Hepatocyte (in vitro differentiated cells): Measurements from ENCODE around the gene HMMR. TPM values are rescaled to one million over a fixed set of nuclear protein-coding genes. Genes with fewer than 3 reads are reported as not detected.

Experiments
- DNase-seq: peaks from one replicate; pipeline ENCODE4 v3.0.0-alpha.2; 2016; ENCODE audit warnings: low spot score
- H2AFZ ChIP-seq: fragments of 200-600 bp; sonication (generic); 2 replicates; pipeline ENCODE4 v1.6.0; 2016; ENCODE audit warnings: antibody characterized with exemption, mild to moderate bottlenecking
- H3K27ac ChIP-seq: fragments of 200-600 bp; sonication (generic); 2 replicates; pipeline ENCODE4 v1.5.1; 2016; ENCODE audit warnings: mild to moderate bottlenecking
- H3K27me3 ChIP-seq: fragments of 200-600 bp; sonication (generic); 2 replicates; pipeline ENCODE4 v1.6.1; 2016
- H3K36me3 ChIP-seq: fragments of 200-600 bp; sonication (generic); replicated peaks from 2 replicates; pipeline ENCODE4 v1.5.1; 2016; ENCODE audit warnings: low read depth; ENCODE audit not compliant: insufficient read depth
- H3K4me1 ChIP-seq: fragments of 200-600 bp; sonication (generic); 2 replicates; pipeline ENCODE4 v1.5.1; 2016; ENCODE audit warnings: mild to moderate bottlenecking, moderate library complexity; ENCODE audit not compliant: insufficient read depth
- H3K4me2 ChIP-seq: fragments of 200-600 bp; sonication (generic); 2 replicates; pipeline ENCODE4 v1.6.0; 2016
- H3K4me3 ChIP-seq: fragments of 200-600 bp; sonication (generic); 2 replicates; pipeline ENCODE4 v1.5.1; 2016; ENCODE audit warnings: mild to moderate bottlenecking
- H3K79me2 ChIP-seq: fragments of 200-600 bp; sonication (generic); 2 replicates; pipeline ENCODE4 v1.6.0; 2017; ENCODE audit warnings: mild to moderate bottlenecking
- H3K9me2 ChIP-seq: fragments of 200-600 bp; sonication (generic); replicated peaks from 2 replicates; pipeline ENCODE4 v1.6.0; 2017; ENCODE audit warnings: mild to moderate bottlenecking; ENCODE audit not compliant: insufficient read depth
- H3K9me3 ChIP-seq: fragments of 200-600 bp; sonication (generic); 2 replicates; pipeline ENCODE4 v1.5.1; 2016; ENCODE audit warnings: low read depth, mild to moderate bottlenecking
- H4K20me1 ChIP-seq: fragments of 200-600 bp; sonication (generic); 2 replicates; pipeline ENCODE4 v1.6.0; 2016; ENCODE audit warnings: mild to moderate bottlenecking; ENCODE audit not compliant: insufficient read depth, poor library complexity, severe bottlenecking
- CTCF ChIP-seq: fragments of 200-600 bp; sonication (generic); IDR thresholded peaks from 2 replicates; pipeline ENCODE4 v1.5.1; 2016; ENCODE audit warnings: antibody characterized with exemption, mild to moderate bottlenecking; ENCODE audit not compliant: poor library complexity
- EZH2 ChIP-seq: fragments of 200-600 bp; sonication (generic); IDR thresholded peaks from 2 replicates; pipeline ENCODE4 v1.6.1; 2016; ENCODE audit warnings: antibody characterized with exemption, mild to moderate bottlenecking, borderline replicate concordance
- EZH2phosphoT487 ChIP-seq: fragments of 200-600 bp; sonication (generic); IDR thresholded peaks from one replicate; pipeline ENCODE4 v1.6.1; 2018; ENCODE audit warnings: antibody characterized with exemption, mild to moderate bottlenecking, low read depth, moderate library complexity; ENCODE audit not compliant: unreplicated experiment, severe bottlenecking
- WGBS: methylation state at CpG from one replicate; pipeline ENCODE4 v1.1.6; 2016; ENCODE audit warnings: low lambda C conversion rate; ENCODE audit errors: missing lambda C conversion rate; 5-methylcytosine and 5-hydroxymethylcytosine counted together
- polyA plus RNA-seq: library from polyadenylated mRNA; unstranded; fragments of >200 nt; fragmentation: Nextera tagmentation; extraction: Ambion mirVana; gene quantifications from 2 replicates; pipeline ENCODE4 v1.2.1, GENCODE V29; 2016
- total RNA-seq: library from RNA; depleted of rRNA; stranded (reverse); fragments of >200 nt; gene quantifications from 2 replicates; pipeline ENCODE4 v1.2.3, GENCODE V29; 2014

Gene HMMR
- total and polyA plus RNA-seq, 2 experiments from 2014 or later = 5.7 to 9.8 TPM

GRCh38 chr5:163502521-163502920 lies 42.1 kb downstream of the HMMR start:
- H3K9me3 ChIP-seq = no peaks in the 10 kb centered on the region
- no peaks in the 10 kb centered on the region for H3K9me2 ChIP-seq
- DNase-seq = no peak
- TF ChIP-seq EZH2phosphoT487 (no peak), EZH2 (no peak), CTCF (no peak)
- peak overlapping the region; percentile 96 for H3K27ac ChIP-seq
- peak overlapping the region; percentile 79 for H2AFZ ChIP-seq
- H3K27me3 ChIP-seq = no peaks in the 10 kb centered on the region
- no peaks in the 10 kb centered on the region for H3K36me3 ChIP-seq
- H4K20me1 ChIP-seq = peaks cover 17% of the 10 kb centered on the region
- H3K4me1 ChIP-seq = peaks cover 13% of the 10 kb centered on the region
- peak overlapping the region; percentile 5 for H3K4me3 ChIP-seq
- WGBS = 79% methylated on average over 8 of the region's 8 CpGs
- peak overlapping the region; percentile 86 for H3K4me2 ChIP-seq
- peaks cover 17% of the 10 kb centered on the region for H3K79me2 ChIP-seq

- peak overlapping the region; percentile 79 for H2AFZ ChIP-seq
- TF ChIP-seq EZH2phosphoT487 (no peak), CTCF (peak; percentile 48)
- H3K36me3 ChIP-seq = no peaks in the 10 kb centered on the region
- H3K27ac ChIP-seq = peak overlapping the region; percentile 96
- DNase-seq = peak; percentile 81
- no peaks in the 10 kb centered on the region for H3K27me3 ChIP-seq
- peaks cover 18% of the 10 kb centered on the region for H3K4me1 ChIP-seq
- peaks cover 25% of the 10 kb centered on the region for H3K79me2 ChIP-seq
- peaks cover 25% of the 10 kb centered on the region for H4K20me1 ChIP-seq
- peak overlapping the region; percentile 86 for H3K4me2 ChIP-seq
- 2% methylated on average over 17 of the region's 17 CpGs for WGBS
- peak overlapping the region; percentile 65 for H3K4me3 ChIP-seq
- H3K9me3 ChIP-seq = no peaks in the 10 kb centered on the region
- no peaks in the 10 kb centered on the region for H3K9me2 ChIP-seq
Measured at GRCh38 chr5:163503106-163504078, 43.0 kb downstream of the HMMR start.

- Histone ChIP-seq H3K36me3 (no peaks in the 10 kb centered on the region), H4K20me1 (peaks cover 33% of the 10 kb centered on the region), H3K4me1 (peaks cover 25% of the 10 kb centered on the region), H3K27me3 (no peaks in the 10 kb centered on the region), H3K79me2 (peaks cover 35% of the 10 kb centered on the region), H3K9me3 (no peaks in the 10 kb centered on the region), H3K4me3 (peak overlapping the region; percentile 65), H3K4me2 (peak overlapping the region; percentile 86), H3K9me2 (no peaks in the 10 kb centered on the region), H2AFZ (peak overlapping the region; percentile 79), H3K27ac (peak overlapping the region; percentile 96)
- WGBS = 2% methylated on average over 27 of the region's 27 CpGs
- DNase-seq = peak; percentile 65
- TF ChIP-seq EZH2 (no peak), EZH2phosphoT487 (no peak), CTCF (no peak)
Measured at GRCh38 chr5:163504079-163504931, 43.9 kb downstream of the HMMR start.
